ENCODE results near the gene IL10. TPM values are rescaled to one million over a fixed set of nuclear protein-coding genes. Genes with fewer than 3 reads are reported as not detected.

IL10 gene
- total RNA-seq, 1 donor from 2014 or later, result not detected

GRCh38 chr1:206725109-206725963 is 47.0 kb downstream of the IL10 start:
- Mint-ChIP-seq H3K4me1 (peaks cover 16% of the 10 kb centered on the region), H3K27me3 (ENCODE audit: low read depth) (no peaks in the 10 kb centered on the region), H3K4me3 (no peak overlapping the region), H3K9me3 (no peaks in the 10 kb centered on the region), H3K27ac (ENCODE audit: unreplicated experiment) (no peak overlapping the region), H3K36me3 (ENCODE audit: low read depth) (no peaks in the 10 kb centered on the region)
- peak; percentile 64 for TF ChIP-seq CTCF (conservative IDR thresholded peaks at IDR 0.05)
- peak; percentile 57 for DNase-seq (ENCODE audit: low read depth, low spot score)

GRCh38 chr1:206723805-206724472 is 48.4 kb downstream of the IL10 start:
- H3K27ac Mint-ChIP-seq (ENCODE audit: unreplicated experiment), result peak overlapping the region; percentile 63
- peaks cover 16% of the 10 kb centered on the region for H3K4me1 Mint-ChIP-seq
- H3K27me3 Mint-ChIP-seq (ENCODE audit: low read depth), result no peaks in the 10 kb centered on the region
- no peaks in the 10 kb centered on the region for H3K36me3 Mint-ChIP-seq (ENCODE audit: low read depth)
- H3K4me3 Mint-ChIP-seq, result no peak overlapping the region
- no peaks in the 10 kb centered on the region for H3K9me3 Mint-ChIP-seq
- DNase-seq (ENCODE audit: low read depth, low spot score), result no peak
- no peak for TF ChIP-seq CTCF (conservative IDR thresholded peaks at IDR 0.05)

- DNase-seq (ENCODE audit: low read depth, low spot score), result no peak
- Mint-ChIP-seq H3K27me3 (ENCODE audit: low read depth) (no peaks in the 10 kb centered on the region), H3K36me3 (ENCODE audit: low read depth) (no peaks in the 10 kb centered on the region), H3K4me1 (peaks cover 16% of the 10 kb centered on the region), H3K9me3 (no peaks in the 10 kb centered on the region), H3K4me3 (no peak overlapping the region), H3K27ac (ENCODE audit: unreplicated experiment) (no peak overlapping the region)
- no peak for TF ChIP-seq CTCF (conservative IDR thresholded peaks at IDR 0.05)
These were observed 48.9 kb downstream of the IL10 start for GRCh38 chr1:206723462-206723804.

- no peak for DNase-seq (ENCODE audit: low read depth, low spot score)
- Mint-ChIP-seq H3K4me3 (no peak overlapping the region), H3K27me3 (ENCODE audit: low read depth) (no peaks in the 10 kb centered on the region), H3K27ac (ENCODE audit: unreplicated experiment) (no peak overlapping the region), H3K4me1 (peaks cover 16% of the 10 kb centered on the region), H3K36me3 (ENCODE audit: low read depth) (no peaks in the 10 kb centered on the region), H3K9me3 (no peaks in the 10 kb centered on the region)
- TF ChIP-seq CTCF (conservative IDR thresholded peaks at IDR 0.05), result no peak
These were observed 49.4 kb downstream of the IL10 start for GRCh38 chr1:206722751-206723461.

GRCh38 chr1:206721454-206721853 is 50.8 kb downstream of the IL10 start:
- H3K27ac Mint-ChIP-seq (ENCODE audit: unreplicated experiment), result no peak overlapping the region

More at GRCh38 chr1:206721454-206721853, 50.8 kb downstream of the IL10 start:
- H3K4me1 Mint-ChIP-seq, result peaks cover 19% of the 10 kb centered on the region
- H3K4me3 Mint-ChIP-seq, result no peak overlapping the region
- no peaks in the 10 kb centered on the region for H3K36me3 Mint-ChIP-seq (ENCODE audit: low read depth)
- no peaks in the 10 kb centered on the region for H3K9me3 Mint-ChIP-seq
- H3K27me3 Mint-ChIP-seq (ENCODE audit: low read depth), result no peaks in the 10 kb centered on the region
- DNase-seq (ENCODE audit: low read depth, low spot score), result no peak
- no peak for TF ChIP-seq CTCF (conservative IDR thresholded peaks at IDR 0.05)
